HEK293 (cell line): ENCODE data around the gene TRIM3.

Experiments used
- ATF2 ChIP-seq: fragments of 450-650 bp; formaldehyde crosslinking; IDR thresholded peaks from 2 replicates; pipeline ENCODE4 v1.5.1; 2016; ENCODE audit warnings: missing biosample characterization, missing genetic modification characterization, low read depth
- CTCF ChIP-seq: fragments of 450-650 bp; formaldehyde crosslinking; IDR thresholded peaks from 2 replicates; pipeline ENCODE4 v1.5.1; 2016; ENCODE audit warnings: missing biosample characterization, missing genetic modification characterization
- KLF8 ChIP-seq: fragments of 450-650 bp; formaldehyde crosslinking; IDR thresholded peaks from 2 replicates; pipeline ENCODE4 v1.5.1; 2016; ENCODE audit warnings: missing biosample characterization, missing genetic modification characterization
- ZFP41 ChIP-seq: fragments of 450-650 bp; formaldehyde crosslinking; IDR thresholded peaks from 2 replicates; pipeline ENCODE4 v1.5.1; 2016; ENCODE audit warnings: missing biosample characterization, missing genetic modification characterization, borderline replicate concordance
- ZNF792 ChIP-seq: fragments of 450-650 bp; formaldehyde crosslinking; IDR thresholded peaks from 2 replicates; pipeline ENCODE4 v1.5.1; 2016; ENCODE audit warnings: missing biosample characterization, missing genetic modification characterization

- TF ChIP-seq CTCF (tag by site-specific recombination) (no peak), ZFP41 (no peak), KLF8 (tag by site-specific recombination) (no peak), ATF2 (tag by site-specific recombination) (no peak), ZNF792 (no peak)
Measured at GRCh38 chr11:6442441-6442840, 31.3 kb downstream of the TRIM3 start.
